Upper lobe of left lung (tissue), 6 donors: ENCODE data around the gene ARID3B. TPM values are rescaled to one million over a fixed set of nuclear protein-coding genes. Genes with fewer than 3 reads are reported as not detected.

Source experiments
- ATAC-seq, 2 donors: fragments of 200-7000 bp; cut with Tn5 transposase; one replicate each; pipeline ENCODE4 v1.9.1; 2022; ENCODE audit warnings: mild to moderate bottlenecking in 2 of 2, moderate library complexity in 2 of 2; ENCODE audit not compliant: low FRiP score in 2 of 2
- DNase-seq, 2 donors: peaks; one replicate each; pipeline ENCODE4 v3.0.0-alpha.2; 2019 to 2020
- H3K27ac ChIP-seq, 4 donors: fragments of 200-600 bp; sonication (generic); one replicate each; pipeline ENCODE4 v1.5.1; 2016 to 2019
- H3K27me3 ChIP-seq, 4 donors: fragments of 200-600 bp; sonication (generic); one replicate each; pipeline ENCODE4 v1.5.1; 2017 to 2019
- H3K36me3 ChIP-seq, 4 donors: fragments of 200-600 bp; sonication (generic); one replicate each; pipeline ENCODE4 v1.5.1; 2016 to 2019
- H3K4me1 ChIP-seq, 4 donors: fragments of 200-600 bp; sonication (generic); one replicate each; pipeline ENCODE4 v1.5.1; 2018 to 2019
- H3K4me3 ChIP-seq, 4 donors: fragments of 200-600 bp; sonication (generic); one replicate each; pipeline ENCODE4 v1.5.1; 2017 to 2019; ENCODE audit warnings: mild to moderate bottlenecking in 2 of 4, moderate library complexity in 1 of 4
- H3K9me3 ChIP-seq, 4 donors: fragments of 200-600 bp; sonication (generic); one replicate each; pipeline ENCODE4 v1.5.1; 2018 to 2019
- CTCF ChIP-seq, 6 experiments: fragments of 450-650 bp in 4 of 6; fragments of 200-600 bp in 2 of 6; sonication (generic) in 2 of 6; IDR thresholded peaks; one replicate each; pipeline ENCODE4 v1.5.1; 2016 to 2019; ENCODE audit warnings: antibody characterized with exemption in 6 of 6
- EP300 ChIP-seq, 4 donors: sonication (generic); formaldehyde crosslinking; IDR thresholded peaks; one replicate each; pipeline ENCODE4 v1.5.1; 2017; ENCODE audit warnings: antibody characterized with exemption in 4 of 4, control low read depth in 2 of 4
- POLR2A ChIP-seq, 4 donors: fragments of 450-650 bp; IDR thresholded peaks; one replicate each; pipeline ENCODE4 v1.5.1; 2016 to 2017; ENCODE audit warnings: antibody characterized with exemption in 4 of 4, mild to moderate bottlenecking in 2 of 4
- POLR2AphosphoS5 ChIP-seq, 2 donors: sonication (generic); formaldehyde crosslinking; IDR thresholded peaks; one replicate each; pipeline ENCODE4 v1.5.1; 2017; ENCODE audit warnings: antibody characterized with exemption in 2 of 2
- WGBS, 2 donors: methylation state at CpG; one replicate each; pipeline ENCODE4 v1.1.5; 2017 to 2018; 5-methylcytosine and 5-hydroxymethylcytosine counted together
- total RNA-seq, 6 donors: library from RNA; depleted of rRNA in 4 of 6; stranded (reverse); fragments of >200 nt in 4 of 6; gene quantifications; one replicate each; pipeline versions ENCODE4 v1.1.0 to v1.2.1, GENCODE V29; 2016 to 2021
- donor health status: DM: no; HTN: no; CAD: no; lungs with moderate emphysema.
- donor health status: DM: no; HTN: yes; CAD: no; lungs with severe emphysema.

ARID3B gene
- total RNA-seq, 6 donors from 2014 or later = 11.0 to 36.7 (median 14.6) TPM

DNA sequence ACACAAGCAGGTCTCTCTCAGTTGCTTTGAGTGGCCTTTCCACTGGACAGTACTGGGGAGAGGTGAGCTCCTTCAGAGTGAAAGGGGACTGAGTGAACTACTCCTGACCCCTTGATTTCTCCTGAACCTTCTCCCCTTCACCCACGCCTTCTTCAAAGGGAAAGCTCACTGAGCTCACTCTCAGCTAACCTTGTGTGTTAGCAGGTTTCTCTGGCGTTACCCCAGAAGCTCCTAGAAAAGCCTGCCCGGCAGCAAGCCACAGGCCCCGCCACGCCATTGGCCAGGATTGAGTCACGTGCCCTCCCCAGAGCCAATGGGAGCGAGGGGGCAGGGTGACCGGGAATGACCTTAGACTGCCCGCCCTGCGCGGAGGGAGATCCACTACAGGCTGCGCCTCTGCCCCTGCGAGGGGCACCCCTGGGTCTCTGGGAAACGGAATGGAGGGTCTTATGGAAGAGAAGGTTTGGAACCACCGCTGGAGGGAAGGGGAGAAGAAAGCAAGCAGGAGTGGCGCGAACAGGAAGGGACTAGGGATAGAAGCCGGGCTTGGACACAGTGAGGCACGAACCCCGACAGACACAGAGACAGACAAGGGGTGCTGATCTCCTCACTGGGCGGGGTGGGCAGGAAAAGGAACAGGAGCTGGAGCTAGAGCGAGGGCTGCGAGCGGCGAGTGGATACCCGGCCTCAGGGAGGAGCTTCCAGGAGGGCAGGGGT is 57.3 kb downstream of the ARID3B start:
- peak; percentile 95 to 97 for DNase-seq
- Histone ChIP-seq H3K36me3 (peaks cover under 1 to 24% (median 13%) of the 10 kb centered on the region in 4 donors), H3K27me3 (no peaks in the 10 kb centered on the region), H3K9me3 (no peaks in the 10 kb centered on the region), H3K27ac (peak overlapping the region; percentile 72 to 92 (median 84)), H3K4me1 (peaks cover 13 to 22% (median 21%) of the 10 kb centered on the region in 4 donors), H3K4me3 (peak overlapping the region; percentile 52 to 80 (median 63))
- WGBS, 2 donors = 0 to 1% methylated on average over 13 to 26 of the region's 26 CpGs
- TF ChIP-seq EP300 (IDR thresholded peaks at IDR 0.05) (peak in 1 of 4 donors; percentile 6), POLR2A (IDR thresholded peaks at IDR 0.05) (peak in 3 of 4 donors; percentile 18 to 87 (median 79)), POLR2AphosphoS5 (IDR thresholded peaks at IDR 0.05) (peak; percentile 44 to 93), CTCF (IDR thresholded peaks at IDR 0.05) (no peak)
- peak; percentile 95 to 98 for ATAC-seq

GRCh38 chr15:74599156-74599555 is 58.1 kb downstream of the ARID3B start:
- 67 to 82% methylated on average over 15 of the region's 15 CpGs for WGBS, 2 donors
- H3K27ac ChIP-seq = peak overlapping the region; percentile 72 to 92 (median 84)
- ATAC-seq = no peak
- H3K36me3 ChIP-seq = peaks cover 0 to 21% (median 9%) of the 10 kb centered on the region in 4 donors
- H3K9me3 ChIP-seq = no peaks in the 10 kb centered on the region
- peak overlapping the region; percentile 52 to 80 (median 63) for H3K4me3 ChIP-seq
- no peaks in the 10 kb centered on the region for H3K27me3 ChIP-seq
- TF ChIP-seq POLR2A (IDR thresholded peaks at IDR 0.05) = no peak
- TF ChIP-seq POLR2AphosphoS5 (IDR thresholded peaks at IDR 0.05) = no peak
- TF ChIP-seq EP300 (IDR thresholded peaks at IDR 0.05) = no peak
- no peak for TF ChIP-seq CTCF (IDR thresholded peaks at IDR 0.05)
- peaks cover 13 to 19% (median 16%) of the 10 kb centered on the region in 4 donors for H3K4me1 ChIP-seq
- DNase-seq = no peak

- no peak overlapping the region for H3K27ac ChIP-seq
- no peaks in the 10 kb centered on the region for H3K36me3 ChIP-seq
- TF ChIP-seq CTCF (IDR thresholded peaks at IDR 0.05) = no peak
- no peak for TF ChIP-seq POLR2AphosphoS5 (IDR thresholded peaks at IDR 0.05)
- no peak for TF ChIP-seq EP300 (IDR thresholded peaks at IDR 0.05)
- TF ChIP-seq POLR2A (IDR thresholded peaks at IDR 0.05) = no peak
- 93% methylated on average over 9 to 12 of the region's 13 CpGs for WGBS, 2 donors
- H3K4me1 ChIP-seq = peaks cover 9 to 15% (median 12%) of the 10 kb centered on the region in 4 donors
- no peaks in the 10 kb centered on the region for H3K9me3 ChIP-seq
- no peak overlapping the region for H3K4me3 ChIP-seq
- no peaks in the 10 kb centered on the region for H3K27me3 ChIP-seq
- ATAC-seq = no peak
- DNase-seq = peak in 1 of 2 donors; percentile 30
Observed at GRCh38 chr15:74603026-74603788, 62.2 kb downstream of the ARID3B start.

DNA sequence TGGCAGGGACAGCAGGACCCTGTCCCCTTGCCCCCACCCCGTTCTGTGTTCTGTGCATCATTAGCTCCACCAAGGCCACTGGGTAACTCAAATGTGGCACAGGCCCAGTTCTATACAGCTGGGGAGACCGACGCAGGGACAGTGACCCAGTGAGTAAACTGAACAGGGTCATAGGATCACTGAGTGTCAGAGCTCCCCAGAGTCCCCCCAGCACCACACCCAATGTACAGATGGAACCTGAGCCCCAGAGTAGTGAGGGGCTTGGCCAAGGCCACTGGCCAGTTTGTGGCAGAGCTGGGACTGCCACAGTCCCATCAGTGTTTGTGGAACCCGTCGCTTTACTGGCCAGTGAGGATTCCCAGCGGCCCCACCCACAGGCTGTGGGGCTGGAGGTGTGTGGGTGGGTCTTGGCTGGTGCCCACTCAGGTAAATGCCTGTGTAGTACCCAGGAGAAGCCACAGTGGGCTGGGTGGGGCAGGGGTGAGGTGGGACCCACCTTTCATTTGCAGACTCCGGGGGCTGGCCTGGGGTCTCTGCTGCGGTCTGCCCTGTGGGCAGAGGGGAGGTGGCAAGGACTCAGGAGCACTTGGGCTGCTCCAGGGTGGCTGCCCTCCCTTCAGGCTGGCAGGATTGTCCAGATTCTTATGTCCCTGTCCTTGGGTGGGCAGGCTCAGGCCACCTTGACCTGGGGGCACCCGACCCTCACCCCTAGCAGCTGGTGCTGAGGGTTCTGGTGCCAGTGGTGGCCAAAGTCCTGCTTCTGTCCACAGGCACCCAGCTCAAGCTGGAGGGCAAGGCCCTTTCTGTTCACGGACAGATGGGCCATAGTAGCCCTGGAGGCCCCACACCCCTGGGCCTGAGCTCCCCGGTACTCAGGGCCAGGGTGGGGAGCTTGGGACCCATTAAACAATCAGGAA is 63.0 kb downstream of the ARID3B start:
- ATAC-seq = no peak

More for the DNA sequence above, 63.0 kb downstream of the ARID3B start:
- peak in 1 of 2 donors; percentile 46 for DNase-seq
- Histone ChIP-seq H3K9me3 (no peaks in the 10 kb centered on the region), H3K4me3 (no peak overlapping the region), H3K4me1 (peaks cover 6 to 9% (median 8%) of the 10 kb centered on the region in 4 donors), H3K36me3 (no peaks in the 10 kb centered on the region), H3K27me3 (no peaks in the 10 kb centered on the region), H3K27ac (no peak overlapping the region)
- 89 to 100% methylated on average over 3 to 5 of the region's 11 CpGs for WGBS, 2 donors
- TF ChIP-seq EP300 (IDR thresholded peaks at IDR 0.05) (no peak), CTCF (IDR thresholded peaks at IDR 0.05) (no peak), POLR2A (IDR thresholded peaks at IDR 0.05) (no peak), POLR2AphosphoS5 (IDR thresholded peaks at IDR 0.05) (no peak)
